HG02938 (cell line): ENCODE results near the gene KMT2C.
"Not testable (repeated sequence)": the region's sequence is repeated elsewhere in the genome, so short reads cannot be mapped to it uniquely, and the experiment has no call there.

ENCODE experiments used
- ATAC-seq: cut with Tn5 transposase; IDR thresholded peaks from one replicate; pipeline ENCODE4 v1.9.1; 2021; ENCODE audit warnings: mild to moderate bottlenecking, moderate library complexity; ENCODE audit not compliant: unreplicated experiment

KMT2C gene

DNA sequence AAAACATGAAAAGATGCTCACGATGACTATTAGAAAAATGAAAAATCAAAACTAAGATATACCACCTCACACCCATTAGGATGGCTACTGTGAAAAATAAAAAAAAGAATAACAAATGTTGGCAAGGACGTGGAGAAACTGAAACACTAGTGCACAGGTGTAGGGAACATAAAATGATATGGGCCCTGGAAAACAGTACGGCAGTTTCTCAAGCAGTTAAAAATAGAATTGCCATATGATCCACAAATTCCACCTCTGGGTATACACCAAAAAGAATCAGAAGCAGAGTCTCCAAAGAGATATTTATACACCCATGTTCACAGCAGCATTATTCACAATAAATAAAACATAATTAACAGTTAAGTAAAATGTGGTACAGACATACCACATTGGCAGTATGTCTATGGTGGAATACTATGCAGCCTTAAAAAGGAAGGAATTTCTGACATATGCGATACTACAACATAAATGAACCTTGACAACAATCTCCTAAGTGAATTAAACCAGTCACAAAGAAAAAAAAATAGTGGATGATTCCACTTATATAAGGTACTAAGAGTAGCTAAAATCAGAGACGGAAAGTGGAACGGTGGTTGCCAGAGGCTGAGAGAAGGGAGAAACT lies 69.7 kb downstream of the KMT2C start:
- ATAC-seq: no peak

GRCh38 chr7:152363798-152364197 lies 72.0 kb downstream of the KMT2C start:
- ATAC-seq: no peak

DNA sequence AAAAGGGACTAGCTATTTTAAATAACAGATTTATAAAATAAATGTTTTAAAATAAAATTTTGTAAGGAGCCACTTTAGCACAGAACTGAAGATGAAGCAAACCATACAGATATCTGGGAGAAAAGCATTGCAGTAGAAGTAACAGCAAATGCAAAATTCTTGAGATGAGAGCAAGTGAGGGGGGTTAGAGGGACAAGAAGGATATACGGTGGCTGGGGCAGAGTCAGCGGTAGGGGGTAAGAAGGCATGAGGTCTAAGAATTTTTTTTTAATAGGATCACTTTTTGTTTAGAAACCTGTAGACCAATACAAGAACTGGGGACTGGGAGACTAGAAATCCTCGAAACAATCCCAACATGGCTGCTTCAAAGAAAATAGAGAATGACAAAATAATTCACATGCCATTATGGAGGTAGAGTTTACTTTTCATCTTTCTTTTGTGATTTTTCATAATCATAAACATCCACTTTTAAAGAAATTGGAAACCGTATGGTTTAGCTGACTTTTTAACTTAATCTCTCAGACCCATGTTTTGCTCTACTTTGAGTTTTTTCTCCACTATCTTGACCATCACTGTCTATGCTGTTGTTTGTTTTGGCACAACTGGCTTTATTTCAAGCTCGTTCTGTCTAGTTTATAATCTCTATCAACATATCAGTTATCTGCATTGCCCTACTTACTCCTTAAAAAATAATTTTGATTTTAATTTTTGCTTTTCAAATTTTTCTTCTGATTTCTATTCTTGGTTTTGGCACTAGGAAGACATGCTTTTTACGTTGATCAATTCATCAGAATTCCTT lies 73.5 kb downstream of the KMT2C start:
- ATAC-seq: no peak

GRCh38 chr7:152355474-152356057 lies 80.2 kb downstream of the KMT2C start:
- ATAC-seq: peak; percentile 77

- ATAC-seq: no peak
Measured at GRCh38 chr7:152354061-152354460, 81.7 kb downstream of the KMT2C start.

- ATAC-seq: not testable (repeated sequence)
Measured at GRCh38 chr7:152353281-152353680, 82.5 kb downstream of the KMT2C start.

GRCh38 chr7:152351747-152352146 lies 84.1 kb downstream of the KMT2C start:
- ATAC-seq: not testable (repeated sequence)

GRCh38 chr7:152351168-152351567 lies 84.6 kb downstream of the KMT2C start:
- no peak for ATAC-seq

GRCh38 chr7:152347888-152348287 lies 87.9 kb downstream of the KMT2C start:
- no peak for ATAC-seq

GRCh38 chr7:152344253-152344652 lies 91.5 kb downstream of the KMT2C start:
- peak; percentile 50 for ATAC-seq

- no peak for ATAC-seq
Measured at GRCh38 chr7:152342796-152343195, 93.0 kb downstream of the KMT2C start.

- ATAC-seq: no peak
Measured at GRCh38 chr7:152341914-152342236, 93.9 kb downstream of the KMT2C start.

DNA sequence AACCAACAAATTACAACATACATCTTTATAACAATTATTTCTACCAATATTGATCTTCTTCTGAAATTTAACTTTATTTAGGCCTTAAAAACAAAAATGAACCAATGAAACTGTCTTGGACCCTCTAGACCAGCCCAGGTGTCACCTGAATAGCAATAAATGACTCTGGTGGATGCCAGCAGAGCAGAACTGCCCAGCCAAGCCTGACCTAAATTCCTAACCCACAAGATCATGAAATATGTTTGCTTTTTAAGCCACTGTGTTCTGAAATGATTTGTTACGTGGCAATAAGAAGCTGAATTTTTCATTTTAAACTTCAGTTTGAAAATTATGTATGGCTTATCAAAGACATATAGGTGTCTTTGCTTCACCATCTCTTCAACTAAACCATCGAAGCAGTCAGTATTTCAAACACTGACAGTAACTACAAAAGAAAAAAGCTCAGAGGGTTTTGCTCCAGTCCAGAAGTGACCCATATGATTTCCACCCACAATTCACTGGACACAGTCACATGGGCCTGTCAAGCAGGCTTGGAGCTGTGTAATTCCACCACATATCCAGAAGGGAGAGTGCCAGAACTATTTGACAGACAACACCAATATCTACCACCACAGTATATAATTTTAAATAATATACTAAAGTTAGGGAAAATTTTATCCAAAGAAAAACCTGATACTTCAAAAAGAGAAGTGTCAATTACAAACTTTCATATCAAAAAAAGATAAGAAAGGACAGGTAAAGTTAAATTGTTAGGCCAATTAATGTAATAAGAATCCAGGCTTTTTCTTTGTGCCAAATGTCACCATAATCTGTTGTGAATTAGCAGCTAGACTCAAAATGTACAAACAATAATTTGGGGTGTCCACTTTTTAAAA lies 94.5 kb downstream of the KMT2C start:
- peak; percentile 58 for ATAC-seq

GRCh38 chr7:152340161-152340560 lies 95.6 kb downstream of the KMT2C start:
- no peak for ATAC-seq

- no peak for ATAC-seq
Measured at GRCh38 chr7:152338561-152338960, 97.2 kb downstream of the KMT2C start.

- peak; percentile 49 for ATAC-seq
Measured at GRCh38 chr7:152336754-152337368, 98.9 kb downstream of the KMT2C start.

- ATAC-seq: peak; percentile 54
Measured at GRCh38 chr7:152335900-152336571, 99.8 kb downstream of the KMT2C start.

DNA sequence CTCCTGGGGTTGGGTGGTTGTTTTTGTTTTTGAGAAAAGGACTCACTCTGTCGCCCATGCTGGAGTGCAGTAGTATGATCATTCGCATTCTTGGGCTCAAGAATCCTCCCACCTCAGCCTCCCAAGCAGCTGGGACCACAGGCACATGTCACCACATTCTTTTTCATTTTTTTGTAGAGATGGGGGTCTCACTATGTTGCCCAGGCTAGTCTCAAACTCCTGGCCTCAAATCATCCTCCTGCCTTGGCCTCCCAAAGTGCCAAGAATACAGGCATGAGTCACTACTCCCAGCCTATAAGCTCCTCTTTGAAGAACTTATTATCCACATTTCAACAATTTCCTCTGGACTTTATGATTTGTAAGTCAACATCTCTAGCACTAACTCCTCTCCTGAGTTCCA lies 102.7 kb downstream of the KMT2C start:
- ATAC-seq: no peak

DNA sequence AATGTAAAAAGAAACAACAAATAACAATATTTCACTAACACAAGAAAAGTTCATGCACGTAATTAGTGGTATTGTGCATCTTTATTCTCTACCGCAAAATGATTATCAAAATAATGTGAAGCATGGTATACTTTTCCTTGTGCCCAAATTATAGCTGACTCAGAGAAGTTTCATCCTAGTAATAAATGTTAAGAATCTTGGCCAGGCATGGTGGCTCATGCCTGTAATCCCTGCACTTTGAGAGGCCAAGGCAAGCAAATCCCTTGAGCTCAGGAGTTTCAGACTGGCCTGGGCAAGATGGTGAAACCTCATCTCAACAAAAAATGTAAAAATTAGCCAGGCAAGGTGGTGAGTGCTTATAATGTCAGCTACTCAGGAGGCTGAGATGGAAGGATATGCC lies 105.0 kb downstream of the KMT2C start:
- ATAC-seq: no peak

DNA sequence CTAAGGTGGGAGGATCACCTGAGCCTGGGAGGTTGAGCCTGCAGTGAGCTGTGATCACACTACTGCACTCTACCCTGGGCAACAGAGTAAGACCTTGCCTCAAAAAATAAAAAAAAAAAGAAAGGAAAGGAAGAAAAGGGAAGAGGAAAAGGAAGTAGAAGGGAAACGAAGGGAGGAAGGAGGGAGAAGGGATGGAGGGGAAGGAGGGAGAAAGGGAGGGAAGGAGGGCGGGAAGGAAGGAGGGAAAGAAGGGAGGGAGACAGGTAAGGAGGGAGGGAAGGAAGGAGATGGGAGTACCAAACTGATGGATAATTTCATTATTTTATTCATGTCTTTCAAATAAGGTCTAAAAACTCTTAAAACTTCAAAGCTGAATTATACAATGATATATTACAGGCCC lies 106.3 kb downstream of the KMT2C start:
- no peak for ATAC-seq
